ENCODE measurements around the gene RLBP1. TPM values are rescaled to one million over a fixed set of nuclear protein-coding genes. Genes with fewer than 3 reads are reported as not detected.

The RLBP1 gene
- total and polyA plus RNA-seq, 2 of the 13 experiments (the other 11 are each of a cell fraction or from before 2014, with no cell fraction given), result 0.07 TPM; not detected in 1

GRCh38 chr15:89243691-89244573, 22.6 kb upstream of the RLBP1 start, which contains the start of gene FANCI (continued):
- TF ChIP-seq FOXJ3 (CRISPR knock-in tag; IDR thresholded peaks at IDR 0.05; ENCODE audit: borderline replicate concordance) (no peak), CCAR2 (optimal IDR thresholded peaks at IDR 0.05; ENCODE audit: low read depth, low read length) (no peak), SAFB2 (CRISPR knock-in tag; IDR thresholded peaks at IDR 0.05; ENCODE audit: borderline replicate concordance, low read depth) (peak; percentile 67; the same call in 1 of the 2 replicates), ZFP82 (CRISPR knock-in tag; IDR thresholded peaks at IDR 0.05; ENCODE audit: borderline replicate concordance) (no peak; the same call in none of the 2 replicates), ARHGAP35 (CRISPR knock-in tag; IDR thresholded peaks at IDR 0.05; ENCODE audit: borderline replicate concordance) (no peak), CENPX (CRISPR knock-in tag; IDR thresholded peaks at IDR 0.05) (no peak), ZNF773 (CRISPR knock-in tag; IDR thresholded peaks at IDR 0.05; ENCODE audit: borderline replicate concordance) (no peak), STAT5B (CRISPR knock-in tag; IDR thresholded peaks at IDR 0.05) (no peak; the same call in 1 of the 2 replicates), KDM4B (CRISPR knock-in tag; IDR thresholded peaks at IDR 0.05) (no peak), NFATC3 (CRISPR knock-in tag; IDR thresholded peaks at IDR 0.05) (no peak), DBP (CRISPR knock-in tag; IDR thresholded peaks at IDR 0.05; ENCODE audit: not compliant biosample characterization) (no peak), ZFYVE20 (CRISPR knock-in tag; IDR thresholded peaks at IDR 0.05; ENCODE audit: borderline replicate concordance, low read depth) (no peak), DPF2 (CRISPR knock-in tag; IDR thresholded peaks at IDR 0.05; ENCODE audit: borderline replicate concordance, low read depth) (no peak), ZC3H13 (CRISPR knock-in tag; IDR thresholded peaks at IDR 0.05) (no peak), KDM2A (CRISPR knock-in tag; IDR thresholded peaks at IDR 0.05; ENCODE audit: borderline replicate concordance, low read depth) (peak; percentile 96), ZNF644 (CRISPR knock-in tag; IDR thresholded peaks at IDR 0.05; ENCODE audit: low read depth) (no peak), ZNF30 (CRISPR knock-in tag; IDR thresholded peaks at IDR 0.05) (no peak), PAWR (CRISPR knock-in tag; IDR thresholded peaks at IDR 0.05; ENCODE audit: borderline replicate concordance) (no peak), GTF2F1 (IDR thresholded peaks at IDR 0.05; ENCODE audit: low read length) (no peak)
- TF ChIP-seq, protein P1, sequence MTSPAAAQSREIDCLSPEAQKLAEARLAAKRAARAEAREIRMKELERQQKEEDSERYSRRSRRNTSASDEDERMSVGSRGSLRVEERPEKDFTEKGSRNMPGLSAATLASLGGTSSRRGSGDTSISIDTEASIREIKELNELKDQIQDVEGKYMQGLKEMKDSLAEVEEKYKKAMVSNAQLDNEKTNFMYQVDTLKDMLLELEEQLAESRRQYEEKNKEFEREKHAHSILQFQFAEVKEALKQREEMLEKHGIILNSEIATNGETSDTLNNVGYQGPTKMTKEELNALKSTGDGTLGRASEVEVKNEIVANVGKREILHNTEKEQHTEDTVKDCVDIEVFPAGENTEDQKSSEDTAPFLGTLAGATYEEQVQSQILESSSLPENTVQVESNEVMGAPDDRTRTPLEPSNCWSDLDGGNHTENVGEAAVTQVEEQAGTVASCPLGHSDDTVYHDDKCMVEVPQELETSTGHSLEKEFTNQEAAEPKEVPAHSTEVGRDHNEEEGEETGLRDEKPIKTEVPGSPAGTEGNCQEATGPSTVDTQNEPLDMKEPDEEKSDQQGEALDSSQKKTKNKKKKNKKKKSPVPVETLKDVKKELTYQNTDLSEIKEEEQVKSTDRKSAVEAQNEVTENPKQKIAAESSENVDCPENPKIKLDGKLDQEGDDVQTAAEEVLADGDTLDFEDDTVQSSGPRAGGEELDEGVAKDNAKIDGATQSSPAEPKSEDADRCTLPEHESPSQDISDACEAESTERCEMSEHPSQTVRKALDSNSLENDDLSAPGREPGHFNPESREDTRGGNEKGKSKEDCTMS (CRISPR knock-in tag; conservative IDR thresholded peaks at IDR 0.05), result no peak
- TF ChIP-seq, protein P2, sequence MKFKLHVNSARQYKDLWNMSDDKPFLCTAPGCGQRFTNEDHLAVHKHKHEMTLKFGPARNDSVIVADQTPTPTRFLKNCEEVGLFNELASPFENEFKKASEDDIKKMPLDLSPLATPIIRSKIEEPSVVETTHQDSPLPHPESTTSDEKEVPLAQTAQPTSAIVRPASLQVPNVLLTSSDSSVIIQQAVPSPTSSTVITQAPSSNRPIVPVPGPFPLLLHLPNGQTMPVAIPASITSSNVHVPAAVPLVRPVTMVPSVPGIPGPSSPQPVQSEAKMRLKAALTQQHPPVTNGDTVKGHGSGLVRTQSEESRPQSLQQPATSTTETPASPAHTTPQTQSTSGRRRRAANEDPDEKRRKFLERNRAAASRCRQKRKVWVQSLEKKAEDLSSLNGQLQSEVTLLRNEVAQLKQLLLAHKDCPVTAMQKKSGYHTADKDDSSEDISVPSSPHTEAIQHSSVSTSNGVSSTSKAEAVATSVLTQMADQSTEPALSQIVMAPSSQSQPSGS (CRISPR knock-in tag; IDR thresholded peaks at IDR 0.05), result peak; percentile 42; the same call in 1 of the 2 replicates
- TF ChIP-seq, protein P3, sequence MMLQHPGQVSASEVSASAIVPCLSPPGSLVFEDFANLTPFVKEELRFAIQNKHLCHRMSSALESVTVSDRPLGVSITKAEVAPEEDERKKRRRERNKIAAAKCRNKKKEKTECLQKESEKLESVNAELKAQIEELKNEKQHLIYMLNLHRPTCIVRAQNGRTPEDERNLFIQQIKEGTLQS (CRISPR knock-in tag; IDR thresholded peaks at IDR 0.05), result no peak
- TF ChIP-seq, protein P4, sequence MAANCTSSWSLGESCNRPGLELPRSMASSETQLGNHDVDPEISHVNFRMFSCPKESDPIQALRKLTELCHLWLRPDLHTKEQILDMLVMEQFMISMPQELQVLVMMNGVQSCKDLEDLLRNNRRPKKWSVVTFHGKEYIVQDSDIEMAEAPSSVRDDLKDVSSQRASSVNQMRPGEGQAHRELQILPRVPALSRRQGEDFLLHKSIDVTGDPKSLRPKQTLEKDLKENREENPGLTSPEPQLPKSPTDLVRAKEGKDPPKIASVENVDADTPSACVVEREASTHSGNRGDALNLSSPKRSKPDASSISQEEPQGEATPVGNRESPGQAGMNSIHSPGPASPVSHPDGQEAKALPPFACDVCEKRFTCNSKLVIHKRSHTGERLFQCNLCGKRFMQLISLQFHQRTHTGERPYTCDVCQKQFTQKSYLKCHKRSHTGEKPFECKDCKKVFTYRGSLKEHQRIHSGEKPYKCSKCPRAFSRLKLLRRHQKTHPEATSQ (CRISPR knock-in tag; IDR thresholded peaks at IDR 0.05; ENCODE audit: borderline replicate concordance), result no peak

Measured in HepG2 (cell line).